ENCODE results near the gene COX10.
"Not testable (repeated sequence)": the region's sequence is repeated elsewhere in the genome, so short reads cannot be mapped to it uniquely, and the experiment has no call there.

Gene COX10

GRCh38 chr17:14239271-14239670 is 170.0 kb downstream of the COX10 start:
- H3K36me3 ChIP-seq (ENCODE audit: control insufficient read depth, low read depth, low read length); H3K4me3 ChIP-seq (ENCODE audit: low read length); H3K27ac ChIP-seq (ENCODE audit: low read length); H3K27me3 ChIP-seq (ENCODE audit: control insufficient read depth, insufficient read depth, low read length); H3K4me1 ChIP-seq (ENCODE audit: control insufficient read depth, low read depth, low read length); H3K9me3 ChIP-seq (ENCODE audit: control insufficient read depth, low read depth, low read length); H3K9ac ChIP-seq (ENCODE audit: low read length): not testable (repeated sequence)

DNA sequence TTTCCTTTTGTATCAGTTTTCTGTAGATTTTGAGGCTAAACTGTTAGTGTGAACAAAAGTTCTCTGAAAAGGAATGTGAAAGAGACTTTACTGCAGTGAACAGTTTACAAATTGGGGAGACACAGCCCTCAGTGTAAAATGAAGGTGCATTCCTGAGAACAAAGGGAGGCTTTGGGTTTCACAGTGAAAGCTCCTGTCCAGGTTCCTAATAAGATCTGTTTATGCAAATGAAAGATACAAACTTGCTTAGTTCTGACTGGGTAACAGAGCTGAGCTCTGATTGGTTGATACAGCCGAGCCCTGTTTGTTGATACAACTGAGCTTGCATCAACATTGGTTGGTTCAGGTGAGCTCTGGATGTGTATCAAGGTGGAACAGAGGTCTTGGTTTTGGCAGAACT is 175.7 kb downstream of the COX10 start:
- Histone ChIP-seq H3K4me1 (ENCODE audit: control insufficient read depth, low read depth, low read length) (peaks cover 6% of the 10 kb centered on the region), H3K4me3 (ENCODE audit: low read length) (no peak overlapping the region)

GRCh38 chr17:14245629-14246028 is 176.3 kb downstream of the COX10 start:
- Histone ChIP-seq H3K4me1 (ENCODE audit: control insufficient read depth, low read depth, low read length) (peaks cover 6% of the 10 kb centered on the region), H3K9ac (ENCODE audit: low read length) (no peak overlapping the region), H3K27me3 (ENCODE audit: control insufficient read depth, insufficient read depth, low read length) (no peaks in the 10 kb centered on the region), H3K9me3 (ENCODE audit: control insufficient read depth, low read depth, low read length) (no peaks in the 10 kb centered on the region), H3K27ac (ENCODE audit: low read length) (no peak overlapping the region), H3K36me3 (ENCODE audit: control insufficient read depth, low read depth, low read length) (no peaks in the 10 kb centered on the region), H3K4me3 (ENCODE audit: low read length) (no peak overlapping the region)

More for the DNA sequence above, 175.7 kb downstream of the COX10 start:
- Histone ChIP-seq H3K9ac (ENCODE audit: low read length) (no peak overlapping the region), H3K27ac (ENCODE audit: low read length) (no peak overlapping the region), H3K9me3 (ENCODE audit: control insufficient read depth, low read depth, low read length) (no peaks in the 10 kb centered on the region), H3K27me3 (ENCODE audit: control insufficient read depth, insufficient read depth, low read length) (no peaks in the 10 kb centered on the region), H3K36me3 (ENCODE audit: control insufficient read depth, low read depth, low read length) (no peaks in the 10 kb centered on the region)
